A549 treated with Mapracorat at 1 μM for 4 hours (cell line): ENCODE measurements around the gene OSTF1. TPM values are rescaled to one million over a fixed set of nuclear protein-coding genes. Genes with fewer than 3 reads are reported as not detected.

Experiments
- total RNA-seq: library from RNA; stranded (reverse); fragments of 200-300 nt; extraction: Qiagen RNA extraction; gene quantifications from 5 replicates; pipeline ENCODE4 v1.2.3, GENCODE V29; 2022

The OSTF1 gene
- total RNA-seq, result 13.6 to 19.3 TPM (median 15.5 TPM) in 5 replicates

GRCh38 chr9:75087824-75088645 lies at the start of gene OSTF1, which contains the start of gene NMRK1:
Gene OSTF1, plus strand, starts transcription at chr9:75088514. Its CDS starts 179 bp downstream, at chr9:75088693.
Gene NMRK1, minus strand, starts transcription at chr9:75088155. Its CDS starts 5,040 bp downstream, at chr9:75083115.

Other genes starting within 250 kb of the OSTF1 start
- 1.7 to 2.0 TPM (median 1.9 TPM) in 5 replicates for gene TRPM6, start 200.6 kb upstream of the OSTF1 start, total RNA-seq
- 6.8 to 11.6 TPM (median 11.2 TPM) in 5 replicates for gene C9orf40, start 135.6 kb upstream of the OSTF1 start, total RNA-seq
- gene CARNMT1, start 60.2 kb upstream of the OSTF1 start, total RNA-seq, result 11.9 to 14.7 TPM (median 12.8 TPM) in 5 replicates
- 5.3 to 7.5 TPM (median 5.5 TPM) in 5 replicates for gene NMRK1, start 359 bp upstream of the OSTF1 start, total RNA-seq